ENCODE data around the gene RAD51B.
"Not testable (repeated sequence)": the region's sequence is repeated elsewhere in the genome, so short reads cannot be mapped to it uniquely, and the experiment has no call there.

The RAD51B gene

GRCh38 chr14:68047906-68048305 lies 228.3 kb downstream of the RAD51B start:
- no peak for DNase-seq (ENCODE audit: low read depth)
- no peak overlapping the region for H3K4me3 ChIP-seq (ENCODE audit: low read depth, low read length)
- TF ChIP-seq CTCF (IDR thresholded peaks at IDR 0.05; ENCODE audit: insufficient read depth, low read depth, low read length, missing control alignments): no peak

- H3K4me3 ChIP-seq (ENCODE audit: low read depth, low read length); DNase-seq (ENCODE audit: low read depth): not testable (repeated sequence)
Measured at GRCh38 chr14:68048815-68049214, 229.2 kb downstream of the RAD51B start.

DNA sequence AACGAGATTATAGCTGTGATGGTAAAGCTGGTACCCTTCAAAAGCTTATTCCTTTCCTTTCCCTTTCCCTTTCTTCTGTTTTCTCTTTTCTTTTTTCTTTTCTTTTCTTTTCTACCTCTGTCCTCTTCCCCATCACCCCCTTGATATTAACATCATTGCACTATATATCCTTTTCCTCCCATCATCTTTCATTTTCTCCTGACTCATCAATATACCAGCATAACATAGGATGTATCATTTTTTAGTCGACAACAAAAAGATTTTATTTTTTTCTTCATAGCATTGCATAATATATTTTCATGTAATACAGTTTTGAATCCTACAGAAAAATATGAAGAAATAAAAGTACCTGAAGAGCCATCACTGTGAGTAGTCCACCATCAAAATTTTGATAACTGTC lies 230.6 kb downstream of the RAD51B start:
- no peak for TF ChIP-seq CTCF (IDR thresholded peaks at IDR 0.05; ENCODE audit: insufficient read depth, low read depth, low read length, missing control alignments)
- H3K4me3 ChIP-seq (ENCODE audit: low read depth, low read length): no peak overlapping the region
- DNase-seq (ENCODE audit: low read depth): no peak

DNA sequence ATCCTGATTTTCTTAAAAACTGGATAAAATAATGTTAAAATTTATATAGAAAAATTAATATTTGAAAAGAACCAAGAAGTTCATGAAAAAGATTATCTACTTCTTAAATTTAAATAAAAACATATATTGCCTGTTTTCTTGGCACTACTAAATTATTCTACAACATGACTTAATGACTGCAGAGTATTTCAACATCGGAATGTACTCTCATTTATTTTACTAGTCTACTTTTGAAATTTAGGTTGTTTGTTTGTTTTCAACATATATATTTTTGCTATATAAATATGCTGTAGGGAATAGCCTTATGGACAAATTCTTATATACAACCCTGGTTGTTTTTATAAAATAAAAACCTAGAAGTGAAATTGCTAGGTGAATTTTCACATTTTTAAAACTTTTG lies 231.6 kb downstream of the RAD51B start:
- no peak overlapping the region for H3K4me3 ChIP-seq (ENCODE audit: low read depth, low read length)
- no peak for DNase-seq (ENCODE audit: low read depth)
- no peak for TF ChIP-seq CTCF (IDR thresholded peaks at IDR 0.05; ENCODE audit: insufficient read depth, low read depth, low read length, missing control alignments)

DNA sequence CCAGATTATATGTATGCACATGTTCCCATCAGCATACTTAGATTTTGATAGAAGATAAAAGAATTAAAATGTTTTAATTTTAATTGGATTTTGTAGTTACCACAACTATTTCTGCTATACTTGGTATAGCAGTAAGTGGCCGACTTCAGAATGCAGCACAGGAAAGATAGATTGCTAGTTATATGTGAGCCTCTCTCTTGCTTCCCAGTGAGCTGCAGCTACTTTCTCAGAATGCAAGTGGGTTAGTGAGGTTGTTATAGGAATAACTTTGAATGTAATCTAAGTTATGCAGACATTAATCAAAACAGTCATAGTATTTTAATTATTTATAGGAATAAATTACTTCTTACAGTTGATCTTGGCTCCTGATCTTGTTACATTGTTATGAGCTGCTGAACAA lies 240.6 kb downstream of the RAD51B start:
- no peak for DNase-seq (ENCODE audit: low read depth)
- no peak for TF ChIP-seq CTCF (IDR thresholded peaks at IDR 0.05; ENCODE audit: insufficient read depth, low read depth, low read length, missing control alignments)
- no peak overlapping the region for H3K4me3 ChIP-seq (ENCODE audit: low read depth, low read length)

- no peak for DNase-seq (ENCODE audit: low read depth)
- no peak for TF ChIP-seq CTCF (IDR thresholded peaks at IDR 0.05; ENCODE audit: insufficient read depth, low read depth, low read length, missing control alignments)
- H3K4me3 ChIP-seq (ENCODE audit: low read depth, low read length): no peak overlapping the region
Measured at GRCh38 chr14:68062651-68063050, 243.1 kb downstream of the RAD51B start.

DNA sequence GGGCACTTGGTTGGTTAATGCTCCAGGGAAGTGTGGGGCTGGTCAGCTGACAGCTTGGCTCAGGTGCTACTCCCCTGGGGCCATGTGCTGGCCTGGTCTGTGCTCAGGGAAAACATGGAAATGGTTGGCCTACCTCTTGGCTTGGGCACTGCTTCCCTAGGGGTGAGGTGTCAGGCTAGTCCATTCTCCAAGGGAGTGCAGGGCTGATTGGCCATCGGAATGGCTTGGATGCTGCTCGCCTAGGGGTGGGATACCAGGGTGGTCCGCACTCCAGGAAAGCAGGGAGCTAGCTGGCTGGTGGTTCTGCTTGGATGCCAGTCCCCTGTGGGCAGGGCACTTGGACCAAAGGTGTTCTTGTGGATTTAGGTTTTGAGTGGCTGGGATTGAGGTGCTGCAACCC lies 245.7 kb downstream of the RAD51B start:
- TF ChIP-seq CTCF (IDR thresholded peaks at IDR 0.05; ENCODE audit: insufficient read depth, low read depth, low read length, missing control alignments): no peak
- H3K4me3 ChIP-seq (ENCODE audit: low read depth, low read length): no peak overlapping the region
- no peak for DNase-seq (ENCODE audit: low read depth)

Data from GM12865 (cell line).